ENCODE results near the gene GPR89A.
"Not testable (repeated sequence)": the region's sequence is repeated elsewhere in the genome, so short reads cannot be mapped to it uniquely, and the experiment has no call there.

DNA sequence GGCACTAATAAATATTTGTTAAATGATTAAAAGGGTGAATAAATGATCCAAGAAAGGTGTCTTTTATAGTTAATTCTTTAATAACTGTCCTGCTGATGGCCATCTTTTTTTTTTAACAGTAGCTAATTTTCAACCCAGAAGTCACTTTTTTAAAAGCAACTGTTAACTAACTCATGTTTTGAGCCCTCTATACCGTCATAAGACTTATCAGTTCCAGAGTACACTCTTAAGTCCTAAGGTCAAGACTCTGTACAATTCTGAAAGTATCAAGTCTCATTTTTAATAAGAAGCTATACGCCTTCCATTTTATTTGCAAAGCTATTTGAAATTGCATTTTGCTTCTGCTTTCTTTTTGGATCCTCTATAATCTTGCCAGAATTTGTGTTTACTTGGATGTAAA is 3.0 kb downstream of the GPR89A start:
- not testable (repeated sequence) for TF ChIP-seq POLR2AphosphoS5 (IDR thresholded peaks at IDR 0.05; ENCODE audit: borderline replicate concordance, low read depth, low read length); EZH2 (IDR thresholded peaks at IDR 0.05); FOXP2 (optimal IDR thresholded peaks at IDR 0.05; ENCODE audit: control extremely low read depth, extremely low read length, insufficient read depth)

All from SK-N-MC (cell line).